SH-SY5Y (cell line): ENCODE results near the gene WRAP73.

ENCODE experiments used
- GATA2 ChIP-seq: IDR thresholded peaks from 2 replicates; pipeline ENCODE4 v1.6.1; 2011; ENCODE audit warnings: mild to moderate bottlenecking, low read depth, low read length
- GATA3 ChIP-seq: IDR thresholded peaks from 2 replicates; pipeline ENCODE4 v1.6.1; 2011; ENCODE audit warnings: low read depth, mild to moderate bottlenecking, low read length, moderate library complexity

DNA sequence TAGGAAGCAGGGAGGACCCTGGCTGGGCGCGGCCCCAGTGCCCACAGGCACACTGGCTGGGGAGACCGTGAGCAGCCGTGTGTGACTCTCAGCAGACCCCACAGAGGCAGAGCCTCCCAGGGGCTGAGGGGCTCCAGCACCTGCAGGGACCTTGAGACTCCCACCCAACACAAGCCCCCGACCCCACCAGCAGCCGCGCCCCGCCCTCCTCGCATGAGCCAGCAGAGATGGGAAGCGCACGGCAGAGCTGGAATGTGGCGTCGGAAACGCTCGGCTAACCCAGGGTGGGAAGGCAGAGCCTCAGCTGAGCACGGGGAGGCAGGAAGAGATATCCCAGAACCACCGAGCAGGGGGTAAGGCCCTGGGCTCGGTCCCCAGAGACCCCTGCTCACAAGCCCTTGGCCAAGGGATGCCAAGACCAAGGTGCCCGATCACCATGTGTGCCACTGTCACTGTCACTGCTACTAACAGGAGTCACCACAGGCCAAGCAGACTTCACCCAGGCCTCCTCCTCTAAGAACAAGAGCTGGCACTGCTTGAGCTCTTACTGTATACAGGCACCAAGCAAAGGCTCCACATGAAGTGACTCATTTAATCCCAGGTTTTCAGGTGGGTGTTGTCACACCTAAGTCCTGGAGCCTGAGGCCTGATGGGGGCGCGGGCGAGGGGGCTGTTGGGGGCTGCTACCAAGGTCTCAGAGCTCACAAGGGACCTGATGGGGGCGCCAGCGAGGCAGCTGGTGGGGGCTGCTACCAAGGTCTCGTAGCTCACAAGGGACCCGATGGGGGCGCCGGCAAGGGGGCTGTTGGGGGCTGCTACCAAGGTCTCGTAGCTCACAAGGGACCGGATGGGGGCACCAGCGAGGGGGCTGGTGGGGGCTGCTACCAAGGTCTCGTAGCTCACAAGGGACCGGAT is 58.7 kb downstream of the WRAP73 start:
- no peak for TF ChIP-seq GATA2
- no peak for TF ChIP-seq GATA3
